Dendritic cell treated with granulocyte-macrophage colony-stimulating factor and Interleukin-4, amounts not matched to agents 40 ng/mL and 50 ng/mL, for 4 days (primary cell): ENCODE results near the gene ZBTB12.
"Not testable (repeated sequence)": the region's sequence is repeated elsewhere in the genome, so short reads cannot be mapped to it uniquely, and the experiment has no call there.

Experiments used
- H3K27ac Mint-ChIP-seq: one replicate; pipeline ENCODE4 v1.8.0; 2022; ENCODE audit warnings: mild to moderate bottlenecking, mixed read lengths
- H3K27me3 Mint-ChIP-seq: one replicate; pipeline ENCODE4 v1.8.0; 2022; ENCODE audit warnings: mild to moderate bottlenecking, mixed read lengths
- H3K36me3 Mint-ChIP-seq: one replicate; pipeline ENCODE4 v1.8.0; 2022; ENCODE audit warnings: low read depth, mixed read lengths
- H3K4me1 Mint-ChIP-seq: one replicate; pipeline ENCODE4 v1.8.0; 2022; ENCODE audit warnings: low read depth, mixed read lengths
- H3K4me3 Mint-ChIP-seq: one replicate; pipeline ENCODE4 v1.8.0; 2022; ENCODE audit warnings: mild to moderate bottlenecking, moderate library complexity, mixed read lengths
- H3K9me3 Mint-ChIP-seq: one replicate; pipeline ENCODE4 v1.8.0; 2022; ENCODE audit warnings: mixed read lengths
- intact Hi-C: fragments of 100-400 bp; cut with micrococcal nuclease; formaldehyde crosslinking; loops from one replicate; pipeline ENCODE4 v1.15.0; 2022

Gene ZBTB12

DNA sequence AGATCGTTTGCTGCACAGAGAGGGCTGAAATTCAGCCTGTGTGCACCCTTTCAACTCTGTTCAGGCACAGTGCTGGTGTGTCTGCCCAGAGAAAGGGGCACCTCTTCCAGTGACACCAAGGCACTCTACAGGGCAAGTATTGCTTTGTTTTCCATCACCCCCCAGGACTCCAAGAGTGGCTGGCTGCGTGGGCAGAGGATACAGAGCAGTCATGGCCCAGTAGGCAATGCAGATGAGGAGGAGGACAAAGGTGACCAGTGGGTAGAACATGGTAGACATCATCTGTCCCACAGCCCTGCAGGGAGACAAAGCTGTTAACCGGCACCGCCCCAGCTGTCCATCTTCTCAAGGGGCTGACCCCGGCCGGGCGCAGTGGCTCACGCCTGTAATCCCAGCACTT is 32.5 kb downstream of the ZBTB12 start:
- Mint-ChIP-seq H3K36me3 (no peaks in the 10 kb centered on the region), H3K4me1 (peaks cover 12% of the 10 kb centered on the region), H3K27me3 (peaks cover 19% of the 10 kb centered on the region), H3K9me3 (no peaks in the 10 kb centered on the region), H3K4me3 (no peak overlapping the region), H3K27ac (no peak overlapping the region)
- intact Hi-C loops, result no loop called here

DNA sequence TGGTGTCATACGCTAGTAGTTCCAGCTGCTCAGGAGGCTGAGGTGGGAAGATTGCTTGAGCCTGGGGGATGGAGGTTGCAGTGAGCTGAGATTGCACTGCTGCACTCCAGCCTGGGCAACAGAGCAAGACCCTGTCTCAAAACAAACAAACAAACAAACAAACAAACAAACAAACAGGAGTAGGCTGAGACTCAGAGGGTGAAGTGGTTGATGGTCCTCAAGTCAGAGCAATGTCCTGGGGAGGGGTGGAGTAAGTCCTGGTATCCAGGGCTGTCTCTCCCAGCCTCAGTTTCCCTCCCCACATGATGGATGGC is 33.3 kb downstream of the ZBTB12 start:
- H3K9me3 Mint-ChIP-seq, intact Hi-C loops, H3K36me3 Mint-ChIP-seq, H3K4me3 Mint-ChIP-seq: not testable (repeated sequence)
- peak overlapping the region; percentile 58 for H3K27ac Mint-ChIP-seq
- H3K4me1 Mint-ChIP-seq, result peaks cover 11% of the 10 kb centered on the region
- H3K27me3 Mint-ChIP-seq, result peaks cover 17% of the 10 kb centered on the region

DNA sequence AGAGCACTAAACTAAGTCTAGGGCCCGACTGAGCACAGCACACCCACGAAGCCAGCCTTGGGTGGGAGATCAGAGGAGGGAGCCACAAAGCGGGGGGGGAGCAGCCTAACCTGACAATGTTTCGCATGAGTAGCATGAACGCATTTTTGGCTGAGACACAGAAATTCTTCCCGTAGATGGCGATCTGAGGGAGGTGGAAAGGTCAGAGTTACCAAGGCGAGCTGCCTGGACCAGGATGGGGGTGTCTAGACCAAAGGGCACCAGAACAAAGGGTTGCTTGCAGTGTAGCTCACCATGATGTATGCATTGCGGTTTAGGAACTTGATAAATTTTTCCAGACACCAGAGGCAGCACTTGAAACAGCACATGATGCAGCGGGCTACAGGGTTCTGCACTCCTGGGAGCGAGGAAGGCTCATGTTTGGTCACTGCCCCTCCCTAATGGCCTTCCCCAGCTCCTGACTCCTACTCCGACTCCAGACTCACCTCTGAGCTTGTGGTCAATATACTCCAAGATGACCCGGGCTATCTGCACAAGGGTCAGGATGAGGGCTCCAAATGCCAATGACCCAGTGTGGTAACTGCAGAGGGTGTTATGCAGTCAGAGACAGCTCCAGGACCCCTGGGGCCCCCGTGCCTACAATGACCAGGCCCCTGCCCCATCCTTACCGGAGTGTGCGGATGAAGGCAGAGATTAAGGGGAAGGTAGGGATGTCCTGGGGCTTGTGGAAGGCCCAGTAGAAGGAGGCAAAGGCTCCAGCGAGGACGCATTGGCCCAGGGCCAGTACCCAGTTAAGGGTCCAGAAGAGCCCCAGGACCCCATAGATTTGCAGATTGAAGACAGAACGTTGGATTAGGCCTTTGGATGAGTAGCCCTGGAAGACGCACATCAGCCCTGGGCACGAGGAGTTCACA is 36.4 kb downstream of the ZBTB12 start:
- intact Hi-C loops, result no loop called here
- H3K27ac Mint-ChIP-seq, result no peak overlapping the region
- H3K4me3 Mint-ChIP-seq, result no peak overlapping the region
- peaks cover 27% of the 10 kb centered on the region for H3K4me1 Mint-ChIP-seq
- H3K36me3 Mint-ChIP-seq, result peaks cover 31% of the 10 kb centered on the region
- no peaks in the 10 kb centered on the region for H3K9me3 Mint-ChIP-seq
- peaks cover 11% of the 10 kb centered on the region for H3K27me3 Mint-ChIP-seq

DNA sequence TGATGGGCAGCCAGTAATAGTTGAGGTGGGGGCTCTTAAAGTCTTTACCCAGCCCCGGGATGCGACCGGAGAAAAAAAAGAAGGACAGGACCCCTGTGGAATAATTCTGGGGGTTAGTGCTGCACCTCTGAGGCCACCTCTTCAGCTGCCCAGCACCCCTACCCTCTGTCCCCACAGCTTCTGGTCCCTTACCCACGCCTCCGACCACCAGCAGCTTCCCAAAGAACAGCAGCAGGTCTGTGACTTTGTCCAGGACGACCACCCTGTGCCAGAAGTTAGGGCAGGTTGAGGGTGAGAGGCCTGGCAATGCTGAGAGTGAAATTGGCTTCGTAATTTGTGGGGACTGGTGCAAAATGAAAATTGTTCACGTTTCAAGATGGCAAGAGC is 37.1 kb downstream of the ZBTB12 start:
- Mint-ChIP-seq H3K36me3 (peaks cover 37% of the 10 kb centered on the region), H3K4me3 (no peak overlapping the region), H3K4me1 (peaks cover 32% of the 10 kb centered on the region), H3K9me3 (no peaks in the 10 kb centered on the region), H3K27me3 (peaks cover 9% of the 10 kb centered on the region), H3K27ac (peak overlapping the region; percentile 87)
- intact Hi-C loops, result no loop called here

DNA sequence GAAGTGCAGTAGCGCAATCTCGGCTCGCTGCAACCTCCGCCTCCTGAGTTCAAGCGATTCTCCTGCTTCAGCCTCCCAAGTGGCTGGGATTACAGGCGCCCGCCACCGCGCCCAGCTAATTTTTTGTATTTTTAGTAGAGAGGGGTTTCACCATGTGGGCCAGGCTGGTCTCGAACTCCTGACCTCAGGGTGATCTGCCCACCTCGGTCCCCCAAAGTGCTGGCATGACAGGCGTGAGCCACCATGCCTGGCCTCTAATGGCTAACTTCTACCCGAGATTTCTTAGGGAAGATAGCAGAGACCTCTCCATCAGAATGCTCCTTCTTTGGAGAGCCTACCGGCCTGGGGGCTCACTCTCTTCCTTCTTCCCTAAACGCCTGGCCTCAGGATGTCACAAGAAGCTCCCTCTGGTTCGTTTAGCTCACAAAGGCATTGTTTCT is 37.7 kb downstream of the ZBTB12 start:
- intact Hi-C loops, H3K27me3 Mint-ChIP-seq, H3K9me3 Mint-ChIP-seq: not testable (repeated sequence)
- Mint-ChIP-seq H3K36me3 (peaks cover 44% of the 10 kb centered on the region), H3K27ac (peak overlapping the region; percentile 87), H3K4me1 (peaks cover 39% of the 10 kb centered on the region), H3K4me3 (peak overlapping the region; percentile 96)

DNA sequence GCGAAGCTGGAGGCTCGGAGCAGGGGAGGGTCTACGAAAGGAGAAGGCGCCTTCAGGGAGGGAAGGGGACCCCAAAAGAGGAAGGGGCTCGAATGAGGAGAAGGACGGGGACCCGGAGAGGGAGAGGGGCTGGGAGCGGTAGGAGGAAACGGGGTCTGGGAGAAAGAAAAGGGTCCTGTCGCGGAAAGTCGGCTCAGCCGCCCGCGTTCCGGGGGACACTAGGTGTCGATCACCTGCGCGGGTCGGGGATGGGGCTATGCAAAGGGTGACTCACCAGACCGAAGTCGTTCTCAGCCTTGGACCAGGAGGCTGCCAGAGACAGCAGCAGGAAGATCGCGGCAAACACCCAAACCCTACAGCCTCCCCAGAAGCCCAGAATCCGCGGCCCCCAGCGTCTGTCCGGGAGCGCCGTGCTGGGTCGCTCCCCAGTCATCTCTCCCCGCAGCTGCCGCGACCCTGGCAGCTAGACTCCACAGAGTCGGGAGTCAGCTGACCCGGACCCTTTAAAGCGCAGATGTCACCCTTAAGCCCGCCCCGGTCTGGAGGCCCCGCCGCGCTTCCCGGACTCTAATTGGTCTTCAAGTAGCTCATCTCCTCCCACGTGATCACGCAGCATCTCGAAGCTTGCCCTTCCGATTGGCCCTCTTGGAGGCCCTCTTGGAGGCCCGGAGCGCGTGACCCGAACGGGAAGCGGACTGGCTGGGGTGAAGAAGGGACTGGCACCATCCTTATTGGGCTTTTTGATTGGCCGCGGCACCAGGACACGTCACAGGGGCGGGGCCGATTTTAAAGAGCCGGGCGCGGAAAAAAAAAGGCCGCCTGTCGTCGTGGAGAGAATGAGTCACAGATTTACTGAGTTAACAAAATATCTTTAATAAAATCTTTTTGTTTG is 39.3 kb downstream of the ZBTB12 start, which contains the start of gene NEU1:
NEU1 (minus strand) TSS at position 478 of the 892 bp plus-strand sequence; CDS start at position 433, 45 bp downstream.
- Mint-ChIP-seq H3K27ac (peak within 1 kb of the TSS; percentile 87), H3K9me3 (no peaks in the 10 kb centered on the region), H3K4me3 (peak within 1 kb of the TSS; percentile 96), H3K36me3 (peaks cover 59% of the 10 kb centered on the region), H3K27me3 (no peaks in the 10 kb centered on the region), H3K4me1 (peaks cover 39% of the 10 kb centered on the region)
- intact Hi-C loops, result loop anchor here (1.0 kb wide), 1 partner anchor 28 kb away; no protein-coding TSS in a partner anchor

DNA sequence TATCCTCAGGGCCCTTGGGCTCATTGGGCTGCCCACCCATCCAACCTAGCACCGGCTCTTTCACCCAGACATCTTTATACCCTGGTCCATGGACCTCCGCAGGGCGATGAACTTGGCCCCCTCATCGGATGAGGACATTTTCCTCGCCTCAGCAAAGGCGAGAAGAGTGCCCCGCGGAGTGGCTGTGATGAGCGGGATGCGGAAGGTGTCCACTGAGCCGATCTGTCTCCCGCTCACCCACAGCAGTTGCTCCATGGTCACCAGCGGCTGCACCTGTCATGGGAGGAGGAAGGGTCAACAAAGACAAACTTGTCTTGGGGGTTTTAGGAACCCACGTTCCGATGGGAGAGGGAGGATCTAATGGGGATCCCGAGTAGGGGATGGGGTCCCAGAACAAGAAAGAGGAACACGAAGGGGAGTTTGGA is 40.0 kb downstream of the ZBTB12 start:
- intact Hi-C loops, result loop anchor here (1.0 kb wide), 1 partner anchor 28 kb away; no protein-coding TSS in a partner anchor
- Mint-ChIP-seq H3K4me3 (peak overlapping the region; percentile 96), H3K27me3 (no peaks in the 10 kb centered on the region), H3K27ac (peak overlapping the region; percentile 87), H3K4me1 (peaks cover 39% of the 10 kb centered on the region), H3K36me3 (peaks cover 66% of the 10 kb centered on the region), H3K9me3 (no peaks in the 10 kb centered on the region)

DNA sequence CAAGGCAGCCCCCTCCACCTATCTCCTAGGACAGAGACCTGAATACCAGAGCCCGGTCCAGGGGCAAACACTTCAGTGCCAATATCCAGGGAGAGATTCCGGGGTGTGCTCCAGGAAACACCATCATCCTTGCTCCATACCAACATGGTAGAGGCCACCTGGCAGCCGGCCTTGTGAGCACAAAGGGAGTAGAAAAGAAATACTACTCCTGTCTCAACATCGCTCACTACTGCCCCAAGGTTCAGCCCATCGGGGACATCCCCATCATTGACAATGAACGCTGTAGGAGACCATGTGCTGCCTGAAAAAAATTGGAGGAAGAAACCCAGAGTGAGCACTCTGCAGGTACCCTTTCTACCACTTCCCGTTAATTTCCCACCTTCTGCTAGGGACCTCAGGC is 40.7 kb downstream of the ZBTB12 start:
- H3K9me3 Mint-ChIP-seq, result no peaks in the 10 kb centered on the region
- intact Hi-C loops, result no loop called here
- H3K4me3 Mint-ChIP-seq, result no peak overlapping the region
- peaks cover 74% of the 10 kb centered on the region for H3K36me3 Mint-ChIP-seq
- H3K27ac Mint-ChIP-seq, result no peak overlapping the region
- no peaks in the 10 kb centered on the region for H3K27me3 Mint-ChIP-seq
- peaks cover 39% of the 10 kb centered on the region for H3K4me1 Mint-ChIP-seq

DNA sequence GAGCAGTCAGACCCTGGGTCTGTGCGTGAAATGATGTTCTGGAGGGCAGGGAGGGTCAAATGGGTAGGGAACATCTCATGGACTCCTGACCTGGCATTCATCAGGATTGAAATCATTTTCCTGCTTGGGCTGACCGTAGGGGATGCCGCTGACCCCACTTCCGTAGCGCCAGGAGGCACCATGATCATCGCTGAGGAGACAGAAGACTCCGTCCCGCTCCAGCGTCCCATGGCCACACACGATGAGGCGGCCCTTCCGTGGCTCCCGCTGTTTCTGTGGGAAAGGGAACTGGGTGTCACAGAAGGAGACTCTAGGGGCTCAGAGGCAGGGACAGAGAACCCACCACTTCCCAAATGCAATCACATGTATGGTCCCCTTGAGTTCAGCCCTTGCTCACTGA is 41.5 kb downstream of the ZBTB12 start:
- no peaks in the 10 kb centered on the region for H3K9me3 Mint-ChIP-seq
- no peaks in the 10 kb centered on the region for H3K27me3 Mint-ChIP-seq
- H3K36me3 Mint-ChIP-seq, result peaks cover 82% of the 10 kb centered on the region
- peaks cover 39% of the 10 kb centered on the region for H3K4me1 Mint-ChIP-seq
- intact Hi-C loops, result no loop called here
- H3K4me3 Mint-ChIP-seq, result no peak overlapping the region
- H3K27ac Mint-ChIP-seq, result peak overlapping the region; percentile 23

DNA sequence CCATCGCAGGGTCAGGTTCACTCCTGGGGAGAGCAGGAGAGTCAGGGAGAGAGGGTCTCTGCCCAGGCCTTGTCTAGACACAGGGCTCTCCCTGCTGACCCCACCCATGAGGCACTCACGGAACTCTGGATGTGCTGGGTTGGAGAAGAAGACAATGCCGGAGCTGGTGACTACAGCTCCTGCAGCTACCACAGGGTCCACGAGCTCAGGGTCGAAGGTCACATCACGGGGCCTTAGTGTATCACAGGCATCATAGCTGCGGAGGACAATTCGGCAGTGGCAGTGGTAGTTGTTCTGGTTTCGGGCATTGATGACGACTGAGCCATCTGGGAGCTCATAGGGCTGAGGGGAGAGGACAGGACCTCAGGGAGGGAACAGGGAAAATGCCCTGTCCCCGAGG is 42.0 kb downstream of the ZBTB12 start:
- H3K4me1 Mint-ChIP-seq, result peaks cover 36% of the 10 kb centered on the region
- H3K27me3 Mint-ChIP-seq, result no peaks in the 10 kb centered on the region
- H3K27ac Mint-ChIP-seq, result peak overlapping the region; percentile 23
- intact Hi-C loops, result no loop called here
- no peaks in the 10 kb centered on the region for H3K9me3 Mint-ChIP-seq
- H3K36me3 Mint-ChIP-seq, result peaks cover 85% of the 10 kb centered on the region
- no peak overlapping the region for H3K4me3 Mint-ChIP-seq

DNA sequence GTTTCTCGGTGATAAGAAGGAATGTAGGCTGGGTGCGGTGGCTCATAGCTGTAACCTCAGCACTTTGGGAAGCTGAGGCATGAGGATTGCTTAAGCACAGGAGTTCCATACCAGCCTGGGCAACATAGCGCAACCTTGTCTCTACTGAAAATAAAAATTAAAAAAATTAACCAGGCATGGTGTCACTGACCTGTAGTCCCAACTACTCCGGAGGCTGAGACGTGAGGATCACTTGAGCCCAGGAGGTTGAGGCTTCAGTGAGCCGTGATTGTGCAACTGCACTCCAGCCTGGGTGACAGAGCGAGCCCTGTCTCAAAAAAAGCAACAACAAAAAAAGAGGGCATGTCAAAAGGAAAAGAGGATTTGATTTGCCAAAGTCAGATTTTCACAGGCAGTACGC is 43.2 kb downstream of the ZBTB12 start:
- intact Hi-C loops, result no loop called here
- no peak overlapping the region for H3K4me3 Mint-ChIP-seq
- H3K27ac Mint-ChIP-seq, result no peak overlapping the region
- peaks cover 82% of the 10 kb centered on the region for H3K36me3 Mint-ChIP-seq
- no peaks in the 10 kb centered on the region for H3K27me3 Mint-ChIP-seq
- peaks cover 28% of the 10 kb centered on the region for H3K4me1 Mint-ChIP-seq
- H3K9me3 Mint-ChIP-seq, result no peaks in the 10 kb centered on the region

DNA sequence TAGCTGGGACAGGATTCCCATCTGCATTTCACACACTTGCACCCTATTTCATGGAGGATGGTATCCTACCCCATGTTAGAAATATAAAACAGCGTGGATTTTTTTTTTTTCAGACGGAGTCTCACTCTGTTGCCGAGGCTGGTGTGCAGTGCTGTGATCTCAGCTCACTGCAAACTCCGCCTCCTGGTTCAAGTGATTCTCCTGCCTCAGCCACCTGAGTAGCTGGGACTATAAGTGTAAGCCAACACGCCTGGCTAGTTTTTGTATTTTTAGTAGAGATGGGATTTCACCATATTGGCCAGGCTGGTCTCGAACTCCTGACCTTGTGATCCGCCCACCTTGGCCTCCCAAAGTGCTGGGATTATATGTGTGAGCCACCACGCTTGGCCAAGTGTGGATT is 44.1 kb downstream of the ZBTB12 start:
- intact Hi-C loops, H3K4me3 Mint-ChIP-seq, H3K27ac Mint-ChIP-seq, H3K9me3 Mint-ChIP-seq, H3K27me3 Mint-ChIP-seq: not testable (repeated sequence)
- H3K36me3 Mint-ChIP-seq, result peaks cover 80% of the 10 kb centered on the region
- H3K4me1 Mint-ChIP-seq, result peaks cover 28% of the 10 kb centered on the region

DNA sequence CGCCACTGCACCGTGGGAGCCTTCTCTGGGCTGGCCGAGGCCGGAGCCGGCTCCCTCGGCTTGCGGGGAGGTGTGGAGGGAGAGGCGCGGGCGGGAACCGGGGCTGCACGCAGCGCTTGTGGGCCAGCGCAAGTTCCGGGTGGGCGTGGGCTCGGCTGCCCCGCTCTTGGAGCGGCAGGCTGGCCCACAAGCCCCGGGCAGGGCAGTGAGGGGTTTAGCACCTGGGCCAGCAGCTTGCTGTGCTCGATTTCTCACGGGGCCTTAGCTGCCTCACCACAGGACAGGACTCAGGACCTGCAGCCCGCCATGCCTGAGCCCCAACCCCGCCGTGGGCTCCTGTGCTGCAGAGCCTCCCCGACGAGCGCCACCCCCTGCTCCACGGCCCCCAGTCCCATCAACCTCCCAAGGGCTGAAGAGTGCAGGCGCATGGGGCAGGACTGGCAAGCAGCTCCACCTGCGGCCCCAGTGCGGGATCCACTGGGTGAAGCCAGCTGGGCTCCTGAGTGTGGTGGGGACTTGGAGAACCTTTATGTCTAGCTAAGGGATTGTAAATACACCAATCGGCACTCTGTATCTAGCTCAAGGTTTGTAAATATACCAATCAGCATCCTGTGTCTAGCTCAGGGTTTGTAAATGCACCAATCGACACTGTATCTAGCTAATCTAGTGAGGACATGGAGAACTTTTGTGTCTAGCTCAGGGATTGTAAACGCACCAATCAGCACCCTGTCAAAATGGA is 49.7 kb downstream of the ZBTB12 start:
- intact Hi-C loops, H3K27me3 Mint-ChIP-seq, H3K4me1 Mint-ChIP-seq, H3K4me3 Mint-ChIP-seq, H3K9me3 Mint-ChIP-seq, H3K27ac Mint-ChIP-seq: not testable (repeated sequence)
- H3K36me3 Mint-ChIP-seq, result peaks cover 29% of the 10 kb centered on the region
